ENCODE measurements around the gene CCDC6. TPM values are rescaled to one million over a fixed set of nuclear protein-coding genes. Genes with fewer than 3 reads are reported as not detected.

The CCDC6 gene
- total and polyA plus RNA-seq, 9 of the 15 experiments (the other 6 are each of a cell fraction or from before 2014, with no cell fraction given) = 10.4 to 41.0 (median 20.9) TPM

GRCh38 chr10:59885430-59886134 is 20.8 kb downstream of the CCDC6 start (continued):
- TF ChIP-seq, protein P1, sequence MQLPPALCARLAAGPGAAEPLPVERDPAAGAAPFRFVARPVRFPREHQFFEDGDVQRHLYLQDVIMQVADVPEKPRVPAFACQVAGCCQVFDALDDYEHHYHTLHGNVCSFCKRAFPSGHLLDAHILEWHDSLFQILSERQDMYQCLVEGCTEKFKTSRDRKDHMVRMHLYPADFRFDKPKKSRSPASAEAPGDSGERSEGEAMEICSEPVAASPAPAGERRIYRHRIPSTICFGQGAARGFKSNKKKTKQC (CRISPR knock-in tag; IDR thresholded peaks at IDR 0.05) = no peak
- TF ChIP-seq TRIM28 (IDR thresholded peaks at IDR 0.05) = no peak
- TF ChIP-seq, protein P2, sequence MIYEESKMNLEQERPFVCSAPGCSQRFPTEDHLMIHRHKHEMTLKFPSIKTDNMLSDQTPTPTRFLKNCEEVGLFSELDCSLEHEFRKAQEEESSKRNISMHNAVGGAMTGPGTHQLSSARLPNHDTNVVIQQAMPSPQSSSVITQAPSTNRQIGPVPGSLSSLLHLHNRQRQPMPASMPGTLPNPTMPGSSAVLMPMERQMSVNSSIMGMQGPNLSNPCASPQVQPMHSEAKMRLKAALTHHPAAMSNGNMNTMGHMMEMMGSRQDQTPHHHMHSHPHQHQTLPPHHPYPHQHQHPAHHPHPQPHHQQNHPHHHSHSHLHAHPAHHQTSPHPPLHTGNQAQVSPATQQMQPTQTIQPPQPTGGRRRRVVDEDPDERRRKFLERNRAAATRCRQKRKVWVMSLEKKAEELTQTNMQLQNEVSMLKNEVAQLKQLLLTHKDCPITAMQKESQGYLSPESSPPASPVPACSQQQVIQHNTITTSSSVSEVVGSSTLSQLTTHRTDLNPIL (CRISPR knock-in tag; IDR thresholded peaks at IDR 0.05) = no peak
- TF ChIP-seq LCOR (CRISPR knock-in tag; IDR thresholded peaks at IDR 0.05) = no peak
- TF ChIP-seq, protein P3, sequence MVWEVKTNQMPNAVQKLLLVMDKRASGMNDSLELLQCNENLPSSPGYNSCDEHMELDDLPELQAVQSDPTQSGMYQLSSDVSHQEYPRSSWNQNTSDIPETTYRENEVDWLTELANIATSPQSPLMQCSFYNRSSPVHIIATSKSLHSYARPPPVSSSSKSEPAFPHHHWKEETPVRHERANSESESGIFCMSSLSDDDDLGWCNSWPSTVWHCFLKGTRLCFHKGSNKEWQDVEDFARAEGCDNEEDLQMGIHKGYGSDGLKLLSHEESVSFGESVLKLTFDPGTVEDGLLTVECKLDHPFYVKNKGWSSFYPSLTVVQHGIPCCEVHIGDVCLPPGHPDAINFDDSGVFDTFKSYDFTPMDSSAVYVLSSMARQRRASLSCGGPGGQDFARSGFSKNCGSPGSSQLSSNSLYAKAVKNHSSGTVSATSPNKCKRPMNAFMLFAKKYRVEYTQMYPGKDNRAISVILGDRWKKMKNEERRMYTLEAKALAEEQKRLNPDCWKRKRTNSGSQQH (CRISPR knock-in tag; IDR thresholded peaks at IDR 0.05) = no peak
- TF ChIP-seq, protein P4, sequence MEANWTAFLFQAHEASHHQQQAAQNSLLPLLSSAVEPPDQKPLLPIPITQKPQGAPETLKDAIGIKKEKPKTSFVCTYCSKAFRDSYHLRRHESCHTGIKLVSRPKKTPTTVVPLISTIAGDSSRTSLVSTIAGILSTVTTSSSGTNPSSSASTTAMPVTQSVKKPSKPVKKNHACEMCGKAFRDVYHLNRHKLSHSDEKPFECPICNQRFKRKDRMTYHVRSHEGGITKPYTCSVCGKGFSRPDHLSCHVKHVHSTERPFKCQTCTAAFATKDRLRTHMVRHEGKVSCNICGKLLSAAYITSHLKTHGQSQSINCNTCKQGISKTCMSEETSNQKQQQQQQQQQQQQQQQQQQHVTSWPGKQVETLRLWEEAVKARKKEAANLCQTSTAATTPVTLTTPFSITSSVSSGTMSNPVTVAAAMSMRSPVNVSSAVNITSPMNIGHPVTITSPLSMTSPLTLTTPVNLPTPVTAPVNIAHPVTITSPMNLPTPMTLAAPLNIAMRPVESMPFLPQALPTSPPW (CRISPR knock-in tag; IDR thresholded peaks at IDR 0.05) = peak; percentile 68
- TF ChIP-seq ZNF551 (CRISPR knock-in tag; IDR thresholded peaks at IDR 0.05) = no peak
- no peak for TF ChIP-seq MED1 (CRISPR knock-in tag; IDR thresholded peaks at IDR 0.05; ENCODE audit: borderline replicate concordance)
- TF ChIP-seq, protein P5, sequence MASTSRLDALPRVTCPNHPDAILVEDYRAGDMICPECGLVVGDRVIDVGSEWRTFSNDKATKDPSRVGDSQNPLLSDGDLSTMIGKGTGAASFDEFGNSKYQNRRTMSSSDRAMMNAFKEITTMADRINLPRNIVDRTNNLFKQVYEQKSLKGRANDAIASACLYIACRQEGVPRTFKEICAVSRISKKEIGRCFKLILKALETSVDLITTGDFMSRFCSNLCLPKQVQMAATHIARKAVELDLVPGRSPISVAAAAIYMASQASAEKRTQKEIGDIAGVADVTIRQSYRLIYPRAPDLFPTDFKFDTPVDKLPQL (IDR thresholded peaks at IDR 0.05; ENCODE audit: extremely low read depth, insufficient read length) = no peak
- TF ChIP-seq ZNF184 (CRISPR knock-in tag; IDR thresholded peaks at IDR 0.05) = no peak
- TF ChIP-seq HNRNPL (IDR thresholded peaks at IDR 0.05; ENCODE audit: low read depth, low read length) = no peak
- TF ChIP-seq PPARD (CRISPR knock-in tag; IDR thresholded peaks at IDR 0.05) = no peak
- TF ChIP-seq NCOR1 (IDR thresholded peaks at IDR 0.05) = no peak
- no peak for TF ChIP-seq MAZ (CRISPR knock-in tag; conservative IDR thresholded peaks at IDR 0.05 in 1 of 2, IDR thresholded peaks at IDR 0.05 in 1 of 2)
- peak; percentile 95 for TF ChIP-seq SPI1 (IDR thresholded peaks at IDR 0.05; ENCODE audit: borderline replicate concordance, low read depth, low read length)
- TF ChIP-seq, protein P6, sequence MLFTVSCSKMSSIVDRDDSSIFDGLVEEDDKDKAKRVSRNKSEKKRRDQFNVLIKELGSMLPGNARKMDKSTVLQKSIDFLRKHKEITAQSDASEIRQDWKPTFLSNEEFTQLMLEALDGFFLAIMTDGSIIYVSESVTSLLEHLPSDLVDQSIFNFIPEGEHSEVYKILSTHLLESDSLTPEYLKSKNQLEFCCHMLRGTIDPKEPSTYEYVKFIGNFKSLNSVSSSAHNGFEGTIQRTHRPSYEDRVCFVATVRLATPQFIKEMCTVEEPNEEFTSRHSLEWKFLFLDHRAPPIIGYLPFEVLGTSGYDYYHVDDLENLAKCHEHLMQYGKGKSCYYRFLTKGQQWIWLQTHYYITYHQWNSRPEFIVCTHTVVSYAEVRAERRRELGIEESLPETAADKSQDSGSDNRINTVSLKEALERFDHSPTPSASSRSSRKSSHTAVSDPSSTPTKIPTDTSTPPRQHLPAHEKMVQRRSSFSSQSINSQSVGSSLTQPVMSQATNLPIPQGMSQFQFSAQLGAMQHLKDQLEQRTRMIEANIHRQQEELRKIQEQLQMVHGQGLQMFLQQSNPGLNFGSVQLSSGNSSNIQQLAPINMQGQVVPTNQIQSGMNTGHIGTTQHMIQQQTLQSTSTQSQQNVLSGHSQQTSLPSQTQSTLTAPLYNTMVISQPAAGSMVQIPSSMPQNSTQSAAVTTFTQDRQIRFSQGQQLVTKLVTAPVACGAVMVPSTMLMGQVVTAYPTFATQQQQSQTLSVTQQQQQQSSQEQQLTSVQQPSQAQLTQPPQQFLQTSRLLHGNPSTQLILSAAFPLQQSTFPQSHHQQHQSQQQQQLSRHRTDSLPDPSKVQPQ (CRISPR knock-in tag; IDR thresholded peaks at IDR 0.05; ENCODE audit: borderline replicate concordance) = no peak
- no peak for TF ChIP-seq BRF1 (IDR thresholded peaks at IDR 0.05; ENCODE audit: borderline replicate concordance, extremely low read depth, insufficient read length)
- no peak for TF ChIP-seq WHSC1 (IDR thresholded peaks at IDR 0.05; ENCODE audit: low read length)
- TF ChIP-seq SMARCA5 (IDR thresholded peaks at IDR 0.05) = no peak
- no peak for TF ChIP-seq BMI1 (IDR thresholded peaks at IDR 0.05; ENCODE audit: low read length)
- TF ChIP-seq ZNF3 (CRISPR knock-in tag; IDR thresholded peaks at IDR 0.05) = no peak
